BLaER1 (cell line): Measurements from ENCODE around the gene FLVCR1.
"Not testable (repeated sequence)": the region's sequence is repeated elsewhere in the genome, so short reads cannot be mapped to it uniquely, and the experiment has no call there.

Experiments used
- H3K27ac ChIP-seq: shearing (Covaris generic); formaldehyde crosslinking; 2 replicates; pipeline ENCODE4 v1.8.1; 2022
- H3K27me3 ChIP-seq: shearing (Covaris generic); formaldehyde crosslinking; 2 replicates; pipeline ENCODE4 v1.8.1; 2022
- H3K36me3 ChIP-seq: shearing (Covaris generic); formaldehyde crosslinking; 2 replicates; pipeline ENCODE4 v1.8.1; 2022
- H3K4me1 ChIP-seq: shearing (Covaris generic); formaldehyde crosslinking; 2 replicates; pipeline ENCODE4 v1.8.1; 2022
- H3K4me2 ChIP-seq: shearing (Covaris generic); formaldehyde crosslinking; 2 replicates; pipeline ENCODE4 v1.8.1; 2022
- H3K4me3 ChIP-seq: shearing (Covaris generic); formaldehyde crosslinking; 2 replicates; pipeline ENCODE4 v1.8.1; 2022
- H3K9ac ChIP-seq: shearing (Covaris generic); formaldehyde crosslinking; 2 replicates; pipeline ENCODE4 v1.8.1; 2022
- H3K9me3 ChIP-seq: shearing (Covaris generic); formaldehyde crosslinking; 2 replicates; pipeline ENCODE4 v1.8.1; 2022
- H4K20me1 ChIP-seq: shearing (Covaris generic); formaldehyde crosslinking; 2 replicates; pipeline ENCODE4 v1.8.1; 2022
- Cebpa-rat ChIP-seq: shearing (Covaris generic); IDR thresholded peaks from 2 replicates; pipeline ENCODE4 v1.8.1; 2022

Gene FLVCR1

DNA sequence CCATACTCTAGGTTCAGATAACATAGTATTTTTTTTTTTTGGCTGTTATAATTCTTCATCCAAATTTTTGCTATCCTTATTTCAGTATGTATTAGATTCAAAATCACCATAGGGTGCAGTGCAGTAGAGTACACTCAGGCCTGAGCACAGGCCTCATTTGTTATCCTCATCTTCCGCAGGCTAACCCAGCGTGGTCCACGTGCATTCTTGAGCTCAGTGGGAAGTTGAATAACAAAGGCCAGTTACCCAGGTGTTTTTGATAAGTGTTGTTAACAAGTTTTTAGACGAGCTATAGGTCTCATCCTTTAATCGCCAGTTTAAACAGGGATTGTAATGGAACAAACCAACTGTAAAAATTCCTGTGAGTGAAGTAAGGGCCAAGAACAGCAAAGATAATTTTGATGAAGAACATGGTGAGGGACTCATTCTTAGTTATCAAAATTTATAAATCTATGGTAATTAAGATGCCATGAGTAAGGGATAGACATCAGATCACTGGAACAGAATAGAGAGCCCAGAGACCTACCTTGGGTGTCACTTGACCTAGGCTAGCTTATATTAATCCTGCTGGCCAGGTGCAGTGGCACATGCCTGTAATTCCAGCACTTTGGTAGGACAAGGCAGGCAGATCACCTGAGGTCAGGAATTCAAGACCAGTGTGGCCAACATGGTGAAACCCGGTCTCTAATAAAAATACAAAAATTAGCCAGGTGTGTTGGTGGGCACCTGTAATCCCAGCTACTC is 22.0 kb downstream of the FLVCR1 start:
- no peaks in the 10 kb centered on the region for H3K9me3 ChIP-seq
- no peak overlapping the region for H3K27ac ChIP-seq
- no peaks in the 10 kb centered on the region for H3K4me1 ChIP-seq
- no peaks in the 10 kb centered on the region for H4K20me1 ChIP-seq
- no peak overlapping the region for H3K9ac ChIP-seq
- H3K27me3 ChIP-seq = no peaks in the 10 kb centered on the region
- no peak overlapping the region for H3K4me3 ChIP-seq
- H3K4me2 ChIP-seq = no peak overlapping the region
- peaks cover 73% of the 10 kb centered on the region for H3K36me3 ChIP-seq
- no peak for TF ChIP-seq Cebpa-rat

GRCh38 chr1:212884592-212884991 is 26.5 kb downstream of the FLVCR1 start:
- H3K27me3 ChIP-seq = no peaks in the 10 kb centered on the region
- H3K4me2 ChIP-seq = no peak overlapping the region
- H3K27ac ChIP-seq = no peak overlapping the region
- no peaks in the 10 kb centered on the region for H3K4me1 ChIP-seq
- no peak overlapping the region for H3K9ac ChIP-seq
- TF ChIP-seq Cebpa-rat = no peak
- no peak overlapping the region for H3K4me3 ChIP-seq
- H4K20me1 ChIP-seq = no peaks in the 10 kb centered on the region
- H3K36me3 ChIP-seq = peaks cover 78% of the 10 kb centered on the region
- no peaks in the 10 kb centered on the region for H3K9me3 ChIP-seq

DNA sequence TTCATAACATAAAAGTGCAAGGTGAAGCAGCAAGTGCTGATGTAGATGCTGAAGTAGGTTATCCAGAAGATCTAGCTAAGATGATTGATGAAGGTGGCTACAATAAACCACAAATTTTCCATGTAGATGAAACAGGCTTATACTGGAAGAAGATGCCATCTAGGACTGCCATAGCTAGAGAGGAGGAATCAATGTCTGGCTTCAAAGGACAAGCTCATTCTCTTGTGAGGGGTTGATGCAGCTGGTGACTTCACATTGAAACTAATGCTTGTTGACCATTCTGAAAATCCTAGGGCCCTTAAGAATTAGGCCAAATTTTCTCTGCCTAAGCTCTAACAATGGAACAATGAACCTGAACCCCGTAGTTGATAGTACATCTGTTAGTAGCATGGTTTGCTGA is 34.0 kb downstream of the FLVCR1 start:
- Histone ChIP-seq H3K4me2 (no peak overlapping the region), H3K9me3 (no peaks in the 10 kb centered on the region), H3K4me1 (no peaks in the 10 kb centered on the region), H3K27ac (no peak overlapping the region), H3K4me3 (no peak overlapping the region), H3K27me3 (no peaks in the 10 kb centered on the region), H3K9ac (no peak overlapping the region), H4K20me1 (no peaks in the 10 kb centered on the region), H3K36me3 (peaks cover 95% of the 10 kb centered on the region)
- TF ChIP-seq Cebpa-rat = no peak

DNA sequence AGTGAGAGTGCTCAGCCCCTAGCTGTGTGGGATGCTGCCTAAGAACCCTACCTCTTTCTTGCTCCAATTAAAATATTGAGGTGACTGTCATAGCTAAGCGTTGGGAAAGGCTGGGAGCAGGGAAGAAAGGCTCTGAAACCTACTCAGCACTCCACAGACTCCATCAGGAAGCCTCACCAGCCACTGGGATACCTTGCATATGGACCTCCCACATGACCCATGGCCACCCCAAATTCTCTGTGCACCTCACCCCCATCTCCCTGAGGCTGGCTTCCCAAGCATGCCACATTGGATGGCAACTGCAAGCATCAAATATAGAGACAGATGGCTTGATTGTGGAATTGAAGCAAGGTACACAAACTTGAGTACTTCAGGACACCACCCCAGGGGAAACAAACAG is 41.8 kb downstream of the FLVCR1 start:
- Histone ChIP-seq H3K9ac (no peak overlapping the region), H3K4me3 (no peak overlapping the region), H3K27me3 (no peaks in the 10 kb centered on the region), H3K27ac (no peak overlapping the region), H3K9me3 (peaks cover 38% of the 10 kb centered on the region), H3K4me2 (no peak overlapping the region), H3K36me3 (peaks cover 62% of the 10 kb centered on the region), H4K20me1 (no peaks in the 10 kb centered on the region), H3K4me1 (no peaks in the 10 kb centered on the region)
- TF ChIP-seq Cebpa-rat = no peak

DNA sequence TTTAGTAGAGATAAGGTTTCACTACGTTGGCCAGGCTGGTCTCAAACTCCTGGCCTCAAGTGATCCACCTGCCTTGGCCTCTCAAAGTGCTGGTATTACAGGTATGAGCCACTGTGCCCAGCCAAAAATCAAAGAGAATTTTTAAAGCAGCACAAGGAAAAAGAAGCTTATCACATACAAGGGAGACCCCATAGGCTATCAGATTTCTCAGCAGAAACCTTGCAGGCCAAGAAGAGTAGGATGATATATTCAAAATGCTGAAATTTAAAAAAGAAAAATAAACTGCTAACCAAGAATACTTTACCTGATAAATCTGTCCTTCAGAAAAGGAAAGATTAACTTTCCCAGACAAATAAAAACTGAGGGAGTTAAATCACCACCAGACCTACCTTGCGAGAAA is 43.2 kb downstream of the FLVCR1 start:
- Histone ChIP-seq H3K4me3 (no peak overlapping the region), H3K4me2 (no peak overlapping the region), H3K9ac (no peak overlapping the region), H3K36me3 (peaks cover 47% of the 10 kb centered on the region), H3K9me3 (peaks cover 45% of the 10 kb centered on the region), H3K27ac (no peak overlapping the region), H3K27me3 (no peaks in the 10 kb centered on the region), H3K4me1 (no peaks in the 10 kb centered on the region), H4K20me1 (no peaks in the 10 kb centered on the region)
- TF ChIP-seq Cebpa-rat = no peak

DNA sequence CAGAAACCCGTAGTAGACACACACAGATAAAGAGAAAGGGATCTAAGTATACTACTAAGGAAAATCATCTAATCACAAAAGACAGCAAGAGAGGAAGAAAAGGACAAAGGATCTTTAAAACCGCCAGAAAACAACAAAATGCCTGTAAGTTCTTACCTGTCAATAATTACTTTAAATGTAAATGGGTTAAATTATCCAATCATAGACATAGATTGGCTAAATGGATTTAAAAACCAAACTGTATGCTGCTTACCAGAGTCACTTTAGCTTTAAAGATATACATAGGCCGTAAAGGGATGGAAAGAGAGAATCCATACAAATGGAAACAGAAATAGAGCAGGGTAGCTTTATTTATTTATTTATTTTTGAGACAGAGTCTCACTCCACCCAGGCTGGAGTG is 44.0 kb downstream of the FLVCR1 start:
- Histone ChIP-seq H3K9me3 (peaks cover 45% of the 10 kb centered on the region), H3K4me2 (no peak overlapping the region), H3K27ac (no peak overlapping the region), H3K4me3 (no peak overlapping the region), H3K4me1 (no peaks in the 10 kb centered on the region), H3K36me3 (peaks cover 41% of the 10 kb centered on the region), H3K27me3 (no peaks in the 10 kb centered on the region), H4K20me1 (no peaks in the 10 kb centered on the region), H3K9ac (no peak overlapping the region)
- TF ChIP-seq Cebpa-rat = no peak

DNA sequence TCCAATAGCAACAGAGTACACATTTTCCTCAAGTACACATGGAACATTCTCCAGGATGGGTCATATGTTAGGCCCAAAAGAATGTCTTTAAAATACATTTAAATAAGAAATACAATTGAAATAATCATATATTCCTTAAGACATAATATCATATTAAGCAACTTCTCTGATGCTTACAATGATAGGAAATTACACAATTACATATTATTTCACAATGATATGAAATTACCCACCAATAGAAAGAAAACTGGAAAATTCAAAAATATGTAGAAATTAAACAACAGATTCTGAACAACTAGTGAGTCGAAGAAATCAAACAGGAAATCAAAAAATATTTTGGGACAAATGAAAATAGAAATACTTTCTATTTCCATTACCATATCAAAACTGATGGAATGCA is 45.6 kb downstream of the FLVCR1 start:
- no peak overlapping the region for H3K4me3 ChIP-seq
- H3K9me3 ChIP-seq = peaks cover 45% of the 10 kb centered on the region
- no peak overlapping the region for H3K9ac ChIP-seq
- peaks cover 26% of the 10 kb centered on the region for H3K36me3 ChIP-seq
- no peak overlapping the region for H3K27ac ChIP-seq
- no peak overlapping the region for H3K4me2 ChIP-seq
- peaks cover 4% of the 10 kb centered on the region for H3K4me1 ChIP-seq
- no peaks in the 10 kb centered on the region for H3K27me3 ChIP-seq
- no peak for TF ChIP-seq Cebpa-rat
- no peaks in the 10 kb centered on the region for H4K20me1 ChIP-seq

GRCh38 chr1:212908071-212908470 is 50.0 kb downstream of the FLVCR1 start:
- H3K36me3 ChIP-seq, H3K4me2 ChIP-seq, H3K4me3 ChIP-seq, H3K27me3 ChIP-seq, H3K9ac ChIP-seq, H3K27ac ChIP-seq, H4K20me1 ChIP-seq: not testable (repeated sequence)
- H3K9me3 ChIP-seq = peaks cover 10% of the 10 kb centered on the region
- peaks cover 11% of the 10 kb centered on the region for H3K4me1 ChIP-seq

GRCh38 chr1:212908971-212909370 is 50.9 kb downstream of the FLVCR1 start:
- Histone ChIP-seq H4K20me1 (no peaks in the 10 kb centered on the region), H3K4me1 (peaks cover 11% of the 10 kb centered on the region), H3K4me2 (peak overlapping the region; percentile 36), H3K27me3 (no peaks in the 10 kb centered on the region), H3K27ac (no peak overlapping the region), H3K36me3 (no peaks in the 10 kb centered on the region), H3K9me3 (peaks cover 7% of the 10 kb centered on the region; the same call in 1 of the 2 replicates), H3K9ac (no peak overlapping the region), H3K4me3 (no peak overlapping the region)
- no peak for TF ChIP-seq Cebpa-rat

DNA sequence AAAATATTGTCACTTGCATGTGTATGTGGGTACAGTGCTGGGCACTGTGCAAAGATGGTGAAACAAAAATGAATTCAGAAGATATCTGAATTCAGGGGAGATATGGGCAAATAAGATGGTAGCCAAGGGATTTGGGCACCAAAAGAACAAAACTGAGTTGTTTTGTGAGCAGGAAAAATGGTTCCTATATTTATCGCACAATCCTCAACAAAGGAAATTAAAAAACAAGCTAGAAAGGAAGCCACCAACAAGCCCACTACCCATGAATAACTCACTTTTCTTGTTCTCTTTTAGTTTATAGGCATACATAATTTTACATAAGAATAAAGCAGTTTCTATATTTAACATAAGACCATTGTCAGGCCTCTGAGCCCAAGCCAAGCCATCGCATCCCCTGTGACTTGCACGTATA is 51.6 kb downstream of the FLVCR1 start:
- no peak overlapping the region for H3K4me2 ChIP-seq
- H3K9ac ChIP-seq = no peak overlapping the region
- no peak overlapping the region for H3K4me3 ChIP-seq
- no peaks in the 10 kb centered on the region for H4K20me1 ChIP-seq
- TF ChIP-seq Cebpa-rat = no peak
- H3K36me3 ChIP-seq = no peaks in the 10 kb centered on the region
- H3K27ac ChIP-seq = no peak overlapping the region
- H3K4me1 ChIP-seq = peaks cover 11% of the 10 kb centered on the region
- H3K9me3 ChIP-seq = peaks cover 7% of the 10 kb centered on the region; the same call in 1 of the 2 replicates
- no peaks in the 10 kb centered on the region for H3K27me3 ChIP-seq

DNA sequence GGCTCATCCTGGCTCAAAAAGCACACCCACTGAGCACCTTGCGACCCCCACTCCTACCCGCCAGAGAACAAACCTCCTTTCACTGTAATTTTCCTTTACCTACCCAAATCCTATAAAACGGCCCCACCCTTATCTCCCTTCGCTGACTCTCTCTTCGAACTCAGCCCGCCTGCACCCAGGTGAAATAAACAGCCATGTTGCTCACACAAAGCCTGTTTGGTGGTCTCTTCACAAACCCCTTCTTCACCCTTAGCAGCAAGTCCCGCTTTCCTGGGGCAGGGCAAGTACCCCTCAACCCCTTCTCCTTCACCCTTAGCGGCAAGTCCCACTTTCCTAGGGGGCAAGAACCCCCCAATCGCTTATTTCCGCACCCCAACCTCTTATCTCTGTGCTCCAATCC is 52.1 kb downstream of the FLVCR1 start:
- not testable (repeated sequence) for H3K27me3 ChIP-seq, H3K27ac ChIP-seq, H3K4me2 ChIP-seq, H3K9me3 ChIP-seq, H3K9ac ChIP-seq, H4K20me1 ChIP-seq, H3K36me3 ChIP-seq, H3K4me3 ChIP-seq
- H3K4me1 ChIP-seq = peaks cover 11% of the 10 kb centered on the region

- H3K36me3 ChIP-seq, H3K27ac ChIP-seq, H3K4me3 ChIP-seq, H3K4me2 ChIP-seq, H3K9me3 ChIP-seq, H3K27me3 ChIP-seq, H3K9ac ChIP-seq, H4K20me1 ChIP-seq: not testable (repeated sequence)
- H3K4me1 ChIP-seq = peaks cover 18% of the 10 kb centered on the region
These were observed 55.6 kb downstream of the FLVCR1 start for GRCh38 chr1:212913638-212914037.

- H3K4me2 ChIP-seq, H3K9ac ChIP-seq, H4K20me1 ChIP-seq, H3K4me3 ChIP-seq, H3K36me3 ChIP-seq, H3K27me3 ChIP-seq, H3K27ac ChIP-seq, H3K9me3 ChIP-seq: not testable (repeated sequence)
- H3K4me1 ChIP-seq = peaks cover 13% of the 10 kb centered on the region
These were observed 56.0 kb downstream of the FLVCR1 start for GRCh38 chr1:212914110-212914509.
